Kidney (tissue), 14 donors: ENCODE results near the gene RPL36. TPM values are rescaled to one million over a fixed set of nuclear protein-coding genes. Genes with fewer than 3 reads are reported as not detected.

ENCODE experiments used
- DNase-seq, 5 donors: peaks; one replicate each; pipeline ENCODE4 v3.0.0-alpha.2; 2013 to 2020
- FAIRE-seq: peaks from 2 replicates; lab custom pipeline; 2012; peaks lifted over from hg19 to GRCh38; lab: Jason Lieb, UNC
- H3K27ac ChIP-seq, 2 donors: one replicate each; pipeline ENCODE4 v1.7.0; 2013; ENCODE audit warnings: low read depth in 2 of 2, low read length in 2 of 2, inconsistent platforms in 1 of 2
- H3K27me3 ChIP-seq: one replicate; pipeline ENCODE4 v1.7.1; 2013; ENCODE audit warnings: low read length, inconsistent platforms; ENCODE audit not compliant: control insufficient read depth, insufficient read depth
- H3K36me3 ChIP-seq, 3 donors: one replicate each; pipeline versions ENCODE4 v1.7.0 to v1.7.1; 2013; ENCODE audit warnings: low read length in 3 of 3, control low read depth in 1 of 3, inconsistent platforms in 1 of 3; ENCODE audit not compliant: insufficient read depth in 3 of 3, control insufficient read depth in 2 of 3
- H3K4me1 ChIP-seq, 3 donors: one replicate each; pipeline versions ENCODE4 v1.7.0 to v1.7.1; 2013; ENCODE audit warnings: low read length in 3 of 3, inconsistent platforms in 1 of 3, low read depth in 1 of 3; ENCODE audit not compliant: control insufficient read depth in 2 of 3, insufficient read depth in 2 of 3
- H3K4me3 ChIP-seq, 3 donors: one replicate each; pipeline versions ENCODE4 v1.7.0 to v1.8.1; 2013; ENCODE audit warnings: low read length in 3 of 3, control low read depth in 1 of 3, inconsistent platforms in 1 of 3
- H3K9ac ChIP-seq, 3 donors: one replicate each; pipeline versions ENCODE4 v1.7.0 to v1.7.1; 2013; ENCODE audit warnings: low read length in 3 of 3, control low read depth in 1 of 3, inconsistent platforms in 1 of 3
- H3K9me3 ChIP-seq, 3 donors: one replicate each; pipeline versions ENCODE4 v1.7.0 to v1.7.1; 2013; ENCODE audit warnings: low read length in 3 of 3, control low read depth in 1 of 3, inconsistent platforms in 1 of 3; ENCODE audit not compliant: control insufficient read depth in 2 of 3, insufficient read depth in 1 of 3
- intact Hi-C: fragments of 100-400 bp; cut with DNase I; formaldehyde crosslinking; loops from one replicate; pipeline ENCODE4 v1.11.1; 2022
- polyA plus RNA-seq: library from polyadenylated mRNA; stranded (reverse); fragments of 350-450 nt; fragmentation: Illumina TruSeq; extraction: RNeasy Lipid Tissue Mini Kit (QIAGEN cat#74804); gene quantifications from one replicate; pipeline ENCODE4 v1.2.3, GENCODE V29; 2014; ENCODE audit warnings: low read depth, low replicate concordance; ENCODE audit not compliant: insufficient read depth
- total RNA-seq: library from RNA; stranded (reverse); fragmentation: NEBNext Ultra II Directional; extraction: Animal tissue kit (Norgen Biotek cat#: 25700); gene quantifications from one replicate; pipeline ENCODE4 v1.2.1, GENCODE V29; 2021
- TF ChIP-seq, protein P1 (sequence below): IDR thresholded peaks from 3 replicates; pipeline ENCODE4 v1.5.1; 2012; ENCODE audit warnings: mild to moderate bottlenecking, moderate library complexity, borderline replicate concordance; ENCODE audit not compliant: insufficient read depth; ENCODE audit errors: extremely low read depth
- donor health status: control.
- donor health status: control.
- donor health status: control.
- donor health status: control.
- donor health status: control.
- donor health status: DM: yes; HTN: yes; CAD: no.
- donor health status: Normal renal cell carcinoma (clear cell type).

The RPL36 gene
- total and polyA plus RNA-seq, 2 donors from 2014 or later: 564 to 1,593 TPM

DNA sequence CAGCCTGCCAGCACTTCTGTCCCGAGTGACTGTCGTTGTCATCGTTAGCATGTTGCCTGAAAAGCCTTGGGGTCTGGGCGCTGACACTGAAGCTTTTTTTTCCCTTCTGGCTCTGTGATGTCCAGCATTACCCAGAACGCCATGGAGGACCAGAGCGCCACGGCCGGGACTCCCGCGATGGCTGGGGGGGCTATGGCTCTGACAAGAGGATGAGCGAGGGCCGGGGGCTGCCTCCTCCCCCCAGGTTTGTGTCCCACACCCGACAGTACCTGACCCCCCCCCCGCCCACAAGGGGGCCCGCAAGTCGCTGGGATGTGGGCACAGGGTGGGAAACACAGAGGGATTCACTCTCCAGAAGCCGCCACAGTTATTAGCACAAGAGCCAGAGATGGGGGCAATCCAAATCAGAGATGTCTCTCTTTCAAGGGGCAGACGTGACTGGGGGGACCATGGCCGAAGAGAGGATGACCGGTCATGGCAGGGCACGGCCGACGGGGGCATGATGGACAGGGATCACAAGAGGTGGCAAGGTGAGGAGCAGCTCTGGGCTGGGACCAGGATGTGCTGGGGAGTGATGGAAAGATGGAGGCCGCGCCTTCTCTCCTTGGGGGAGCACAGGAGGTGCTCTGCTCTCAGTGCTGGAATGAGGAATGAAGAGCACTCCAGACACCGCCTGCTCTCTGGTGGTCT is 23.0 kb upstream of the RPL36 start:
- FAIRE-seq (no peak), DNase-seq (peak in 1 of 5 donors; percentile 68)
- H3K36me3 ChIP-seq: peaks cover 14 to 67% (median 48%) of the 10 kb centered on the region in 3 donors
- H3K4me1 ChIP-seq: peaks cover 0 to 6% (median 6%) of the 10 kb centered on the region in 3 donors
- no peak overlapping the region for H3K27ac ChIP-seq
- no peak overlapping the region for H3K4me3 ChIP-seq
- no peaks in the 10 kb centered on the region for H3K27me3 ChIP-seq
- no peak overlapping the region for H3K9ac ChIP-seq
- TF ChIP-seq, protein P1, sequence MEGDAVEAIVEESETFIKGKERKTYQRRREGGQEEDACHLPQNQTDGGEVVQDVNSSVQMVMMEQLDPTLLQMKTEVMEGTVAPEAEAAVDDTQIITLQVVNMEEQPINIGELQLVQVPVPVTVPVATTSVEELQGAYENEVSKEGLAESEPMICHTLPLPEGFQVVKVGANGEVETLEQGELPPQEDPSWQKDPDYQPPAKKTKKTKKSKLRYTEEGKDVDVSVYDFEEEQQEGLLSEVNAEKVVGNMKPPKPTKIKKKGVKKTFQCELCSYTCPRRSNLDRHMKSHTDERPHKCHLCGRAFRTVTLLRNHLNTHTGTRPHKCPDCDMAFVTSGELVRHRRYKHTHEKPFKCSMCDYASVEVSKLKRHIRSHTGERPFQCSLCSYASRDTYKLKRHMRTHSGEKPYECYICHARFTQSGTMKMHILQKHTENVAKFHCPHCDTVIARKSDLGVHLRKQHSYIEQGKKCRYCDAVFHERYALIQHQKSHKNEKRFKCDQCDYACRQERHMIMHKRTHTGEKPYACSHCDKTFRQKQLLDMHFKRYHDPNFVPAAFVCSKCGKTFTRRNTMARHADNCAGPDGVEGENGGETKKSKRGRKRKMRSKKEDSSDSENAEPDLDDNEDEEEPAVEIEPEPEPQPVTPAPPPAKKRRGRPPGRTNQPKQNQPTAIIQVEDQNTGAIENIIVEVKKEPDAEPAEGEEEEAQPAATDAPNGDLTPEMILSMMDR: no peak
- H3K9me3 ChIP-seq: no peaks in the 10 kb centered on the region
- intact Hi-C loops: no loop called here

DNA sequence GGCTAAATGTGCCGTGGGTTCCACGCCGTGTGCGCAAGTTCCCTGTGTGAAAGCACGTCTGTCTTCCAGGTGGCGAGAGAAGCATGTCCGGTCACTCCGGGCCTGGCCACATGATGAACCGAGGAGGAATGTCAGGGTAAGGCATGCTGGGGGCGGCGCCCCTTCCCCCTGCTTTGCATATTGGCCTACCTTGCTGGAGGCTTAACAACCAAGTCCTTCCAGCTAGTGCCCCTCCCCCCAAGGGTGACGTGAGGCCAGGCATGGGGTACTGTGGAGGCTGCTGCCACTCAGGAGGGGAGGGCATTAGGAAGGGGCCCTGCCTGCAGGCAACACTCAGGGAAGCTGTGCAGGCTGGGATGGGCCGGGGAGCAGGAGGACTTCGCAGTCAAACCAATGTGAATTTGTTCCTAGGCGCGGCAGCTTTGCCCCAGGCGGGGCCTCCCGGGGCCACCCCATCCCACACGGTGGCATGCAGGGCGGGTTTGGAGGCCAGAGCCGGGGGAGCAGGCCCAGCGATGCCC is 22.3 kb upstream of the RPL36 start:
- DNase-seq (peak in 2 of 5 donors; percentile 65 to 67), FAIRE-seq (no peak)
- Histone ChIP-seq H3K27ac (no peak overlapping the region), H3K27me3 (no peaks in the 10 kb centered on the region), H3K4me3 (no peak overlapping the region), H3K9ac (no peak overlapping the region), H3K9me3 (no peaks in the 10 kb centered on the region), H3K36me3 (peaks cover 14 to 64% (median 48%) of the 10 kb centered on the region in 3 donors), H3K4me1 (peaks cover 0 to 6% (median 6%) of the 10 kb centered on the region in 3 donors)
- intact Hi-C loops: no loop called here
- TF ChIP-seq, protein P1: no peak

DNA sequence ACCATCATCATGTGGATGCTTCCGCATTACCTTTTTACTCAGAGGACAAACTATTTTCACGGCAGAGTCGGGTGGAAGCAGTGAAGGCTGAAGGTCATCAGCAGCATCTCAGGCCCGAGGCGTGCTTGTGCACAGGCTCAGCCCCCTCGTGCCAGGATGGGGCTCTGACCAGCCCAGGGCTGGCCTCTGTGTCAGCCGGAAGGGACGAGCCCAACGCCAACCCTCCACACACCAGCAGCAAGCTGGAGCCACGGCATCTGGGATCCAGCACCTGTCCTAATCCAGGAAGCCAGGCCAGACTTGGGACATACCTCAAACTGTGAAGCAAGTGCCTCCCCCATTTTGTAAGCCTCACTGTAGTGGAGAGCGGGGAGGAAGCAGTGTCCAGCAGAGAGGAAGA is 20.9 kb upstream of the RPL36 start:
- no peaks in the 10 kb centered on the region for H3K9me3 ChIP-seq
- peaks cover 12 to 52% (median 38%) of the 10 kb centered on the region in 3 donors for H3K36me3 ChIP-seq
- H3K27me3 ChIP-seq: no peaks in the 10 kb centered on the region
- H3K27ac ChIP-seq: no peak overlapping the region
- FAIRE-seq (no peak), DNase-seq (peak in 1 of 5 donors; percentile 62)
- intact Hi-C loops: no loop called here
- H3K4me1 ChIP-seq: peaks cover 0 to 6% (median 6%) of the 10 kb centered on the region in 3 donors
- no peak overlapping the region for H3K9ac ChIP-seq
- no peak overlapping the region for H3K4me3 ChIP-seq
- TF ChIP-seq, protein P1: no peak
